ENCODE data around the gene ZNF576. TPM values are rescaled to one million over a fixed set of nuclear protein-coding genes. Genes with fewer than 3 reads are reported as not detected.

ZNF576 gene
- total and polyA plus RNA-seq, 9 of the 15 experiments (the other 6 are each of a cell fraction or from before 2014, with no cell fraction given), result 6.8 to 18.2 (median 12.2) TPM

GRCh38 chr19:43595999-43596841 is at the start of gene ZNF576, which contains the start of gene IRGQ (continued):
- TF ChIP-seq CHD7 (IDR thresholded peaks at IDR 0.05; ENCODE audit: low read depth, low read length) (no peak), HDAC6 (IDR thresholded peaks at IDR 0.05; ENCODE audit: low read depth, low read length) (no peak), HMGN3 (IDR thresholded peaks at IDR 0.05; ENCODE audit: borderline replicate concordance, extremely low read depth, insufficient read length, low read depth, low read length) (peak; percentile 48), ZBED1 (IDR thresholded peaks at IDR 0.05) (no peak), THAP12 (CRISPR knock-in tag; IDR thresholded peaks at IDR 0.05) (peak; percentile 7; the same call in 1 of the 2 replicates), MEF2D (tag; conservative IDR thresholded peaks at IDR 0.05; ENCODE audit: low read depth) (peak; percentile 69), TCF7L2 (IDR thresholded peaks at IDR 0.05; ENCODE audit: low read depth, low read length) (no peak), ZNF354B (CRISPR knock-in tag; IDR thresholded peaks at IDR 0.05) (no peak), PREB (CRISPR knock-in tag; IDR thresholded peaks at IDR 0.05) (no peak), ZNF785 (CRISPR knock-in tag; IDR thresholded peaks at IDR 0.05) (no peak), SMAD4 (CRISPR knock-in tag; conservative IDR thresholded peaks at IDR 0.05) (peak; percentile 24; the same call in 1 of the 2 replicates), ZNF766 (CRISPR knock-in tag; conservative IDR thresholded peaks at IDR 0.05) (no peak)
